Central memory CD8-positive, alpha-beta T cell (primary cell): ENCODE data around the gene LRRC8B.

Experiments
- ATAC-seq: fragments of 150-1000 bp; cut with Tn5 transposase; replicated peaks from 2 replicates; pipeline ENCODE4 v1.10.0; 2022; ENCODE audit warnings: mild to moderate bottlenecking, moderate FRiP score, moderate number of reproducible peaks; ENCODE audit not compliant: poor library complexity, severe bottlenecking; ENCODE audit errors: extremely low read depth
- DNase-seq, 2 donors: peaks; one replicate each; pipeline ENCODE4 v3.0.0; 2021; ENCODE audit warnings: low spot score in 2 of 2
- H3K27ac Mint-ChIP-seq: one replicate; pipeline ENCODE4 v1.8.0; 2022; ENCODE audit warnings: low read depth, mild to moderate bottlenecking, moderate library complexity, mixed read lengths
- H3K27me3 Mint-ChIP-seq: one replicate; pipeline ENCODE4 v1.8.0; 2022; ENCODE audit warnings: mixed read lengths
- H3K36me3 Mint-ChIP-seq: one replicate; pipeline ENCODE4 v1.8.0; 2022; ENCODE audit warnings: mild to moderate bottlenecking, moderate library complexity, mixed read lengths; ENCODE audit not compliant: insufficient read depth
- H3K4me1 Mint-ChIP-seq: one replicate; pipeline ENCODE4 v1.8.0; 2022; ENCODE audit warnings: mixed read lengths
- H3K4me3 Mint-ChIP-seq: one replicate; pipeline ENCODE4 v1.8.0; 2022; ENCODE audit warnings: mild to moderate bottlenecking, moderate library complexity, mixed read lengths
- H3K9me3 Mint-ChIP-seq: one replicate; pipeline ENCODE4 v1.8.0; 2022; ENCODE audit warnings: mixed read lengths

Gene LRRC8B

GRCh38 chr1:89630048-89630447 lies 105.4 kb downstream of the LRRC8B start:
- peaks cover 68% of the 10 kb centered on the region for H3K4me1 Mint-ChIP-seq
- H3K9me3 Mint-ChIP-seq = no peaks in the 10 kb centered on the region
- H3K4me3 Mint-ChIP-seq = peak overlapping the region; percentile 92
- peak overlapping the region; percentile 59 for H3K27ac Mint-ChIP-seq
- DNase-seq (no peak), ATAC-seq (no peak)
- peaks cover 35% of the 10 kb centered on the region for H3K36me3 Mint-ChIP-seq
- no peaks in the 10 kb centered on the region for H3K27me3 Mint-ChIP-seq

- ATAC-seq (no peak), DNase-seq (no peak)
- H3K4me3 Mint-ChIP-seq = peak overlapping the region; percentile 92
- H3K36me3 Mint-ChIP-seq = peaks cover 27% of the 10 kb centered on the region
- peak overlapping the region; percentile 99 for H3K27ac Mint-ChIP-seq
- no peaks in the 10 kb centered on the region for H3K27me3 Mint-ChIP-seq
- peaks cover 78% of the 10 kb centered on the region for H3K4me1 Mint-ChIP-seq
- no peaks in the 10 kb centered on the region for H3K9me3 Mint-ChIP-seq
These were observed 107.4 kb downstream of the LRRC8B start for GRCh38 chr1:89631816-89632656.

GRCh38 chr1:89632657-89633247 lies 108.1 kb downstream of the LRRC8B start, which contains the start of gene LRRC8C:
TSS of gene LRRC8C (plus strand) at chr1:89633120. CDS start at chr1:89686474, 53,354 bp downstream.
- Mint-ChIP-seq H3K36me3 (peaks cover 27% of the 10 kb centered on the region), H3K27me3 (no peaks in the 10 kb centered on the region), H3K9me3 (no peaks in the 10 kb centered on the region), H3K27ac (peak within 1 kb of the TSS; percentile 99), H3K4me3 (peak within 1 kb of the TSS; percentile 92), H3K4me1 (peaks cover 81% of the 10 kb centered on the region)
- ATAC-seq (peak; percentile 82), DNase-seq (peak; percentile 86 to 87)

- Mint-ChIP-seq H3K36me3 (peaks cover 30% of the 10 kb centered on the region), H3K4me1 (peaks cover 83% of the 10 kb centered on the region), H3K27ac (peak overlapping the region; percentile 99), H3K27me3 (no peaks in the 10 kb centered on the region), H3K9me3 (no peaks in the 10 kb centered on the region), H3K4me3 (peak overlapping the region; percentile 92)
- DNase-seq (peak; percentile 55 to 63), ATAC-seq (peak; percentile 61)
These were observed 108.7 kb downstream of the LRRC8B start for GRCh38 chr1:89633248-89633799.

- Mint-ChIP-seq H3K27me3 (no peaks in the 10 kb centered on the region), H3K9me3 (no peaks in the 10 kb centered on the region), H3K4me1 (peaks cover 78% of the 10 kb centered on the region), H3K36me3 (peaks cover 30% of the 10 kb centered on the region), H3K27ac (peak overlapping the region; percentile 99), H3K4me3 (peak overlapping the region; percentile 92)
- no peak for ATAC-seq
- DNase-seq = no peak
These were observed 109.4 kb downstream of the LRRC8B start for GRCh38 chr1:89633800-89634625.

- H3K4me1 Mint-ChIP-seq = peaks cover 74% of the 10 kb centered on the region
- no peak for ATAC-seq
These were observed 111.5 kb downstream of the LRRC8B start for GRCh38 chr1:89635825-89636815.

GRCh38 chr1:89637496-89637895 lies 112.9 kb downstream of the LRRC8B start:
- ATAC-seq (no peak), DNase-seq (no peak)

More at GRCh38 chr1:89635825-89636815, 111.5 kb downstream of the LRRC8B start:
- H3K36me3 Mint-ChIP-seq = peaks cover 25% of the 10 kb centered on the region
- no peaks in the 10 kb centered on the region for H3K9me3 Mint-ChIP-seq
- no peak for DNase-seq
- no peaks in the 10 kb centered on the region for H3K27me3 Mint-ChIP-seq
- H3K4me3 Mint-ChIP-seq = peak overlapping the region; percentile 92
- H3K27ac Mint-ChIP-seq = peak overlapping the region; percentile 60

GRCh38 chr1:89640440-89640839 lies 115.8 kb downstream of the LRRC8B start:
- H3K36me3 Mint-ChIP-seq = peaks cover 8% of the 10 kb centered on the region
- H3K27me3 Mint-ChIP-seq = no peaks in the 10 kb centered on the region
- ATAC-seq = no peak
- DNase-seq = no peak
- no peak overlapping the region for H3K4me3 Mint-ChIP-seq
- peaks cover 5% of the 10 kb centered on the region for H3K9me3 Mint-ChIP-seq
- peaks cover 79% of the 10 kb centered on the region for H3K4me1 Mint-ChIP-seq
- H3K27ac Mint-ChIP-seq = peak overlapping the region; percentile 83

More at GRCh38 chr1:89637496-89637895, 112.9 kb downstream of the LRRC8B start:
- peaks cover 19% of the 10 kb centered on the region for H3K36me3 Mint-ChIP-seq
- H3K27me3 Mint-ChIP-seq = no peaks in the 10 kb centered on the region
- peak overlapping the region; percentile 21 for H3K4me3 Mint-ChIP-seq
- H3K27ac Mint-ChIP-seq = peak overlapping the region; percentile 60
- peaks cover 71% of the 10 kb centered on the region for H3K4me1 Mint-ChIP-seq
- H3K9me3 Mint-ChIP-seq = no peaks in the 10 kb centered on the region

GRCh38 chr1:89641781-89642180 lies 117.2 kb downstream of the LRRC8B start:
- H3K27ac Mint-ChIP-seq = peak overlapping the region; percentile 14
- H3K27me3 Mint-ChIP-seq = no peaks in the 10 kb centered on the region
- peaks cover 12% of the 10 kb centered on the region for H3K9me3 Mint-ChIP-seq
- peaks cover 67% of the 10 kb centered on the region for H3K4me1 Mint-ChIP-seq
- ATAC-seq = no peak
- no peak overlapping the region for H3K4me3 Mint-ChIP-seq
- no peak for DNase-seq
- peaks cover 8% of the 10 kb centered on the region for H3K36me3 Mint-ChIP-seq

GRCh38 chr1:89643577-89643976 lies 118.9 kb downstream of the LRRC8B start:
- peaks cover 54% of the 10 kb centered on the region for H3K4me1 Mint-ChIP-seq
- no peak overlapping the region for H3K27ac Mint-ChIP-seq

GRCh38 chr1:89644119-89644814 lies 119.6 kb downstream of the LRRC8B start:
- no peak for ATAC-seq
- DNase-seq = no peak
- H3K4me3 Mint-ChIP-seq = no peak overlapping the region
- H3K9me3 Mint-ChIP-seq = peaks cover 12% of the 10 kb centered on the region
- no peaks in the 10 kb centered on the region for H3K27me3 Mint-ChIP-seq
- peaks cover 56% of the 10 kb centered on the region for H3K4me1 Mint-ChIP-seq
- H3K36me3 Mint-ChIP-seq = peaks cover 6% of the 10 kb centered on the region
- peak overlapping the region; percentile 72 for H3K27ac Mint-ChIP-seq

More at GRCh38 chr1:89643577-89643976, 118.9 kb downstream of the LRRC8B start:
- ATAC-seq (no peak), DNase-seq (no peak)
- Mint-ChIP-seq H3K27me3 (no peaks in the 10 kb centered on the region), H3K4me3 (no peak overlapping the region), H3K9me3 (peaks cover 12% of the 10 kb centered on the region), H3K36me3 (peaks cover 6% of the 10 kb centered on the region)
